Stimulated activated CD4-positive, alpha-beta T cell treated with anti-CD3 and anti-CD28 coated beads, Interleukin-1b, Interleukin-23, amount 100 ng/mL, for 48 hours (primary cell): ENCODE data around the gene KRT81.

Experiments used
- DNase-seq: peaks from one replicate; pipeline ENCODE4 v3.0.0-alpha.2; 2020

KRT81 gene

DNA sequence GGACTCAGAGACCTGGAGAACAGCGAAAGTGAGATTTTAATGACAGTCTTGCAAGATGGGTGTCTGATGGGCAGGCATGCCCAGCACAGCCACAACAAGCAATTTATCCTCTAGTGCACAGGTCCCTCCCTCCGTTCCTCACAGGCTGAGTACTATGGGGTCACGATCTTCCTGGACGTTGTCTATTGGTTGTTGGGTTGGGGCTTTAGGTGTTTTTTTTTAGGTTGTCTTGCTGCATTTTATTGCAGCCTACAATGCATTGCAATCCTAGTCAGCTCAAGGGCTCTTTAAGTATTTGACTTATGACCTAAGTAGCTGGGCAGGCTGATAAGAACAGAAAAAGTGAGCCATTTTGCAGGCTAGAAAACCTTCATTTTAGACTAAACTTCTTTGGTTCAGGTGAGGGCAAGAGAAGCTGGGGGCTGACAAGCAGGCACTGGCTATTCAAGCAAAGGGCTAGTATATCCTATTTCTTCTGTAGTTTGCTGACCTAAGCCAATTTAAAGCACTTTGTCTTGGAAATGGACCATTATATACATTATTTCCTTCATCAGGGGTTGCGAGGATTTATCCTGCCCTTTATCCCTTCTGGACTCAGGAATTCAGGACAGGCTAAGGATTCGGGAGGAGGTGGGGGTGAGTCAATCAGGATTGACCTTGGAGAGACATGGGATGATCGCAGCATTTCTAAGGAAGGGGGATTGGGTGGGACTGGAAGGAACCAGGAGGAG is 52.3 kb downstream of the KRT81 start:
- no peak for DNase-seq

DNA sequence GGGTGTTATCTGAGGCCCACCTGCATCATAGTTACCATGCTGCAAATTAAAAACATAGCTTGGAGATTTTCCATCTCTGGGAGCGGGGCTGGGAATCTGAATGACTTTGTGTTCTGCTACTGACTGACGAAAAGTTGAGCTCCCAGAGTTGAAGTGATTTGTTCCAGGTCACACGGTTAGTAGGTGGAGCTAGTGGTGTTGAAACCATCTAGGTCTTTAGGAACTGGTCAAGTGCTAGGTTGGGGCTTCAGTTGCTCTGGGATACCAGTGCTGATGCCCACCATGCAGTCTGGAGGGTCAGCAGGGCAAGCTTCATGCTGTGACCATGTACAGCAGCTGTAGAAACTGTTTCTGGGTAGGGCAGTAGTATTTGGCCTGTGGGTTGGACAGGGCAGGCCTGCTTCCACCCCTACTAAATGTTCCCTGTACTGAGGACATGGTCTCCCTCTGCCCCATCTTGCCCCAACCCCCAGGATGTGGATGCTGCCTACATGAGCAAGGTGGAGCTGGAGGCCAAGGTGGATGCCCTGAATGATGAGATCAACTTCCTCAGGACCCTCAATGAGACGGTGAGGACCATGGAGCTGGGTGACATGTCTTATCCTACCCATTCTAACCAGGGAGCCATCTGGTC is 53.0 kb downstream of the KRT81 start:
- no peak for DNase-seq

DNA sequence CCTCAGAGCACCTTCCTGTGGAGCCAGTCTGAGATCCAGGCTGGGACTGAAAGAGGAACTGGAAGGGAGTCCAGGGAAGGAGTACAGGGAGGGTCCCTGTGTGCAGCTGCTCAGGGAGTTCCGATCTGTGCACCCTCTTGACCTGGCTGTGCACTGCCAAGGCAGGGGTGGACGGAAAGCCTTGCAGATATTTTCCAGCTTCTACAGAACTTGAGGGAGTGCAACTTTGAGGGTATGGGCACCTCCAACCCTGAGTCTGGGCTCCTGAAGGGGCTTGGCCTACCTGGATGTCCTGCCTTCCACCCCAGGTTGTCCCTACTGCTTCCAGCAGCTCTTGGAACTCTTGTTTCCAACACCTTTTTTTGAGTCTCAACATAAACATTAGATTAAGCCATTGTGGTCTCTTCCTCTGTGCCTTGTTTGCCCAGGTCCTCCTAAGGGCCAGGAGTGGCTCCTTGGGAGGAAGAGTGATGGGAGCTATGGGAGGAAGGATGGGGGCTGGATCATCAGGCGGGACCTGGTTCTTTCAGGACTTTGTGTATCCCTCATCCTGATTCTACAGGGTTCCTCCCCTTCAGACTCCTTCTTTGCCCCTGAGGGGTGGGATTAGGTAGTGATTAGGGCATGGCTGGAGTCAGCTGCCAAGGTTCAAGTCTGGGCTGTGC is 54.8 kb downstream of the KRT81 start:
- DNase-seq = no peak
